H1 (cell line): ENCODE results near the gene KHDRBS2. TPM values are rescaled to one million over a fixed set of nuclear protein-coding genes. Genes with fewer than 3 reads are reported as not detected.

ENCODE experiments used
- CTCF ChIA-PET: fragments of 300-600 bp; sonication (Branson Sonifier 250); formaldehyde crosslinking; loops from one replicate; lab custom pipeline; 2021; ENCODE audit not compliant: partially characterized antibody; lab: Charles Lee
- POLR2A ChIA-PET: fragments of 300-600 bp; sonication (Branson Sonifier 250); formaldehyde crosslinking; loops from one replicate; lab custom pipeline; 2021; ENCODE audit warnings: inconsistent platforms; ENCODE audit not compliant: partially characterized antibody; lab: Charles Lee
- DNase-seq, 2 experiments: peaks; one replicate each; pipeline versions ENCODE4 v3.0.0 to v3.0.0-alpha.2; 2010 to 2022; ENCODE audit warnings: low spot score in 2 of 2, low read depth in 1 of 2, mixed read lengths in 1 of 2
- FAIRE-seq: peaks from 2 replicates; lab custom pipeline; 2011; peaks lifted over from hg19 to GRCh38; lab: Jason Lieb, UNC
- H2AFZ ChIP-seq: 2 replicates; pipeline ENCODE4 v1.8.1; 2012; ENCODE audit warnings: low read length, inconsistent platforms
- H2AK5ac ChIP-seq: 2 replicates; pipeline ENCODE4 v1.6.1; 2013; ENCODE audit warnings: low read depth, low read length
- H2BK120ac ChIP-seq: replicated peaks from 2 replicates; pipeline ENCODE3; 2013; ENCODE audit warnings: low read depth, low read length, inconsistent platforms
- H2BK12ac ChIP-seq: 2 replicates; pipeline ENCODE4 v1.6.1; 2013; ENCODE audit warnings: low read depth, low read length
- H2BK15ac ChIP-seq: 2 replicates; pipeline ENCODE4 v1.6.1; 2013; ENCODE audit warnings: low read length
- H2BK20ac ChIP-seq: 2 replicates; pipeline ENCODE4 v1.6.1; 2013; ENCODE audit warnings: low read length
- H2BK5ac ChIP-seq: 2 replicates; pipeline ENCODE4 v1.6.1; 2013; ENCODE audit warnings: low read depth, low read length
- H3K14ac ChIP-seq: 2 replicates; pipeline ENCODE4 v1.6.1; 2013; ENCODE audit warnings: inconsistent platforms; ENCODE audit not compliant: insufficient read length
- H3K18ac ChIP-seq: 2 replicates; pipeline ENCODE4 v1.6.1; 2013; ENCODE audit warnings: low read length; ENCODE audit errors: extremely low read depth
- H3K23ac ChIP-seq: 2 replicates; pipeline ENCODE4 v1.6.1; 2013; ENCODE audit warnings: inconsistent platforms; ENCODE audit not compliant: insufficient read length
- H3K23me2 ChIP-seq: 2 replicates; pipeline ENCODE4 v1.6.1; 2013; ENCODE audit warnings: low read depth, low read length
- H3K27ac ChIP-seq: 2 replicates; pipeline ENCODE4 v1.6.1; 2011; ENCODE audit warnings: low read depth, low read length, inconsistent platforms
- H3K27me3 ChIP-seq, 4 experiments: replicated peaks in 1 of 4; 1 replicate in 1 of 4; 2 replicates in 3 of 4; pipeline versions ENCODE4 v1.6.1 to v1.8.1; 2011 to 2013; ENCODE audit warnings: low read length in 3 of 4, mild to moderate bottlenecking in 3 of 4, inconsistent platforms in 2 of 4, mixed read lengths in 2 of 4, moderate library complexity in 1 of 4; ENCODE audit not compliant: control insufficient read depth in 3 of 4, insufficient read depth in 3 of 4; ENCODE audit errors: extremely low read depth in 1 of 4
- H3K36me3 ChIP-seq, 4 experiments: 2 replicates each; pipeline versions ENCODE4 v1.6.1 to v1.8.1; 2011 to 2013; ENCODE audit warnings: mild to moderate bottlenecking in 4 of 4, low read length in 3 of 4, moderate library complexity in 2 of 4, control low read depth in 1 of 4, inconsistent platforms in 1 of 4; ENCODE audit not compliant: insufficient read depth in 4 of 4, control insufficient read depth in 2 of 4
- H3K4ac ChIP-seq: replicated peaks from 2 replicates; pipeline ENCODE3; 2013; ENCODE audit warnings: low read length, low read depth, mixed read lengths, inconsistent platforms; ENCODE audit not compliant: insufficient read length
- H3K4me1 ChIP-seq, 4 experiments: replicated peaks in 1 of 4; 1 replicate in 1 of 4; 2 replicates in 3 of 4; pipeline versions ENCODE4 v1.6.1 to v1.8.1; 2011 to 2013; ENCODE audit warnings: low read length in 3 of 4, inconsistent platforms in 2 of 4, mixed read lengths in 1 of 4; ENCODE audit not compliant: insufficient read depth in 4 of 4, control insufficient read depth in 3 of 4
- H3K4me2 ChIP-seq, 2 experiments: 2 replicates each; pipeline versions ENCODE4 v1.6.1 to v1.8.1; 2011 to 2013; ENCODE audit warnings: low read depth in 2 of 2, low read length in 2 of 2, control low read depth in 1 of 2, inconsistent platforms in 1 of 2, mild to moderate bottlenecking in 1 of 2; ENCODE audit not compliant: insufficient read depth in 1 of 2
- H3K4me3 ChIP-seq, 4 experiments: fragments of 200-600, 300-600 bp in 1 of 4; sonication (generic), shearing (Covaris generic), sonication (Bioruptor Twin) in 1 of 4; 2 replicates each; pipeline versions ENCODE4 v1.5.1 to v1.8.1; 2011 to 2016; ENCODE audit warnings: low read length in 4 of 4, low read depth in 3 of 4, control low read depth in 2 of 4, inconsistent platforms in 2 of 4, mild to moderate bottlenecking in 2 of 4, mixed read lengths in 1 of 4, moderate library complexity in 1 of 4; ENCODE audit not compliant: insufficient read depth in 2 of 4; ENCODE audit errors: extremely low read depth in 1 of 4
- H3K56ac ChIP-seq: replicated peaks from 2 replicates; pipeline ENCODE3; 2013; ENCODE audit warnings: low read depth, mild to moderate bottlenecking, mixed read lengths, low read length, inconsistent platforms; ENCODE audit not compliant: insufficient read length
- H3K79me1 ChIP-seq: 2 replicates; pipeline ENCODE4 v1.6.1; 2013; ENCODE audit warnings: low read depth, low read length, control low read depth
- H3K79me2 ChIP-seq, 2 experiments: 2 replicates each; pipeline versions ENCODE4 v1.6.1 to v1.8.1; 2012 to 2013; ENCODE audit warnings: low read length in 2 of 2, mild to moderate bottlenecking in 2 of 2, inconsistent platforms in 1 of 2; ENCODE audit not compliant: insufficient read depth in 2 of 2, control insufficient read depth in 1 of 2
- H3K9ac ChIP-seq, 4 experiments: replicated peaks in 1 of 4; 1 replicate in 1 of 4; 2 replicates in 3 of 4; pipeline versions ENCODE4 v1.6.1 to v1.8.1; 2011 to 2013; ENCODE audit warnings: low read depth in 3 of 4, low read length in 3 of 4, control low read depth in 2 of 4, mild to moderate bottlenecking in 2 of 4, moderate library complexity in 2 of 4, inconsistent platforms in 1 of 4; ENCODE audit errors: extremely low read depth in 1 of 4
- H3K9me3 ChIP-seq, 2 experiments: 2 replicates each; pipeline versions ENCODE4 v1.6.1 to v1.8.1; 2012 to 2013; ENCODE audit warnings: mild to moderate bottlenecking in 2 of 2, moderate library complexity in 2 of 2, control low read depth in 1 of 2, inconsistent platforms in 1 of 2, low read depth in 1 of 2, low read length in 1 of 2, mixed read lengths in 1 of 2; ENCODE audit not compliant: insufficient read depth in 2 of 2
- H4K20me1 ChIP-seq, 2 experiments: replicated peaks in 1 of 2; 2 replicates each; pipeline versions ENCODE3 to v1.8.1; 2011 to 2013; ENCODE audit warnings: inconsistent platforms in 2 of 2, low read length in 2 of 2, mild to moderate bottlenecking in 1 of 2; ENCODE audit not compliant: insufficient read depth in 2 of 2, control insufficient read depth in 1 of 2
- H4K5ac ChIP-seq: 2 replicates; pipeline ENCODE4 v1.6.1; 2013; ENCODE audit warnings: low read length, low read depth, mixed read lengths, inconsistent platforms; ENCODE audit not compliant: insufficient read length
- H4K8ac ChIP-seq: 2 replicates; pipeline ENCODE4 v1.8.0; 2013; ENCODE audit warnings: mild to moderate bottlenecking, moderate library complexity, low read length, inconsistent platforms; ENCODE audit not compliant: insufficient read depth; ENCODE audit errors: extremely low read depth
- H4K91ac ChIP-seq: replicated peaks from 2 replicates; pipeline ENCODE3; 2013; ENCODE audit warnings: low read length, mixed read lengths, inconsistent platforms; ENCODE audit not compliant: insufficient read length
- ASH2L ChIP-seq: fragments of 200-600, 300-600 bp; sonication (generic); IDR thresholded peaks from one replicate; pipeline ENCODE4 v1.7.1; 2017; ENCODE audit warnings: low read length
- BACH1 ChIP-seq: IDR thresholded peaks from 2 replicates; pipeline ENCODE4 v1.6.1; 2012; ENCODE audit warnings: low read length, improper control_type of control experiment
- CEBPB ChIP-seq: IDR thresholded peaks from 2 replicates; pipeline ENCODE4 v1.6.1; 2012; ENCODE audit warnings: low read depth, low read length
- CHD2 ChIP-seq: IDR thresholded peaks from 2 replicates; pipeline ENCODE4 v1.6.1; 2012; ENCODE audit warnings: low read length, improper control_type of control experiment
- KDM5A ChIP-seq: fragments of 200-600 bp; IDR thresholded peaks from 2 replicates; pipeline ENCODE4 v1.7.1; 2012; ENCODE audit warnings: mild to moderate bottlenecking, low read length, inconsistent platforms, mixed read lengths
- NANOG ChIP-seq: IDR thresholded peaks from 2 replicates; pipeline ENCODE4 v1.6.1; 2011; ENCODE audit warnings: low read length, low read depth, mild to moderate bottlenecking, inconsistent platforms; ENCODE audit not compliant: insufficient read depth, poor library complexity, severe bottlenecking
- SP4 ChIP-seq: IDR thresholded peaks from 2 replicates; pipeline ENCODE4 v1.6.1; 2012; ENCODE audit warnings: low read length, inconsistent platforms
- SRF ChIP-seq: IDR thresholded peaks from 2 replicates; pipeline ENCODE4 v1.6.1; 2011; ENCODE audit warnings: mild to moderate bottlenecking, low read depth, low read length, moderate library complexity
- TAF1 ChIP-seq: IDR thresholded peaks from 2 replicates; pipeline ENCODE4 v1.6.1; 2011; ENCODE audit warnings: mild to moderate bottlenecking, low read depth, low read length
- TAF7 ChIP-seq: optimal IDR thresholded peaks from 2 replicates; pipeline ENCODE3; 2011; ENCODE audit warnings: low read depth, mild to moderate bottlenecking, inconsistent platforms, low read length, moderate library complexity, borderline replicate concordance
- WGBS, 2 experiments: shearing (Covaris generic) in 1 of 2; methylation state at CpG; one replicate each; pipeline versions ENCODE4 v1.1.6 to v1.1.7; 2013 to 2015; ENCODE audit warnings: low lambda C conversion rate in 2 of 2, mixed read lengths in 2 of 2, inconsistent platforms in 1 of 2, low coverage in 1 of 2, missing lambda C conversion rate in 1 of 2; ENCODE audit not compliant: insufficient replicate concordance in 2 of 2, insufficient coverage in 1 of 2, insufficient read length in 1 of 2; ENCODE audit errors: extremely low coverage in 1 of 2, missing lambda C conversion rate in 1 of 2; 5-methylcytosine and 5-hydroxymethylcytosine counted together
- polyA plus RNA-seq, 7 experiments: library from polyadenylated mRNA; depleted of rRNA in 3 of 7; stranded (reverse) in 5 of 7; unstranded in 2 of 7; fragments of >200 nt in 5 of 7; fragments of 200-250 nt in 2 of 7; gene quantifications; 1 replicate in 5 of 7; 2 replicates in 1 of 7; 4 replicates in 1 of 7; pipeline versions ENCODE4 v1.2.1 to v1.2.3, GENCODE V29; 2011 to 2013; ENCODE audit warnings: missing spikeins in 2 of 7, mixed read lengths in 2 of 7
- total RNA-seq: library from RNA; stranded (reverse); fragmentation: NEBNext Ultra II Directional; extraction: Animal tissue kit (Norgen Biotek cat#: 25700); gene quantifications from 2 replicates; pipeline ENCODE4 v1.2.1, GENCODE V29; 2021
- TF ChIP-seq, protein P1 (sequence below): IDR thresholded peaks from 2 replicates; pipeline ENCODE4 v1.6.1; 2011; ENCODE audit warnings: low read depth, mild to moderate bottlenecking, low read length; ENCODE audit not compliant: insufficient read depth
- TF ChIP-seq, protein P2 (sequence below): IDR thresholded peaks from 2 replicates; pipeline ENCODE4 v1.6.1; 2012; ENCODE audit warnings: low read length, inconsistent platforms

Gene KHDRBS2
- total and polyA plus RNA-seq, 2 of the 8 experiments (the other 6 are each of a cell fraction or from before 2014, with no cell fraction given), result 5.2 to 7.7 TPM

DNA sequence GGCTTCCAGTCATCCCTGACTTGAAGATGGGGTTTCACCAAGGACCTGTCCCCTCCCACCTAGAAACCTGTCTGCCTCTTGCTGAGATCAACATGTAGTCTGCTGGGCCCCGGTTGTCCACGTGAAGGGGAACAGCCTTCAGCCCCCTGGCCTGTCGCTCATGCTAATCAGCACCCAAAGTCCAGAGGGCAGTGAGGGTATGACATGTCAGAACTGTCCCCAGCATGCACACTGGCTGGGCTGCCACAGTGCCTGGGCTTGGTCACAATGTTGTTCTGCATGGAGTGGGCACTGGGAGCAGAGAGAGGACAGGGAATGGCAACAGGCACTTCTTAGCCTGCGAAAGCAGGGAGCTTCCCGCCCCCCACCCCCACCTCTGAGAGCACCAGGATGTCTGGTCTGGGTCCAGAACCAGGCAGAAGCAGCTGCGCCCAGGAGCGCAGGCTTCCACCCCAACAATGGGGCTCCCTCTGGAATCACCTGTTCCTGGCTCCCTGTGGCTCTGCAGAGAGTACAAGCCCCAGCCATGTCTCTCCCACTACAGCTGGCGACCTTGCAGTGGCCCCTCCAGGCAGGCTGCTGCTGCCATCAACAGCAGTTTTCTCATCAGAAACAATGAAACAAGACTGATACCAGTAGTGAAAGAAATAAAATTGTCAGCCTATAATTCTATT lies 182.7 kb downstream of the KHDRBS2 start:
- H2BK5ac ChIP-seq, result no peak overlapping the region
- H3K36me3 ChIP-seq, result no peaks in the 10 kb centered on the region
- H3K56ac ChIP-seq, result no peak overlapping the region
- WGBS, 2 experiments, result 91% methylated on average over 7 of the region's 8 CpGs; no CpG with 5 or more reads in 1 of the 2 experiments
- no peaks in the 10 kb centered on the region for H3K27me3 ChIP-seq
- no peaks in the 10 kb centered on the region for H3K23me2 ChIP-seq
- no peak for FAIRE-seq
- H3K14ac ChIP-seq, result no peak overlapping the region
- CTCF ChIA-PET, result no interaction called here
- no peaks in the 10 kb centered on the region for H3K79me2 ChIP-seq
- H2BK20ac ChIP-seq, result no peak overlapping the region
- H3K27ac ChIP-seq, result no peak overlapping the region
- no peaks in the 10 kb centered on the region for H3K4me1 ChIP-seq
- H3K9ac ChIP-seq, result no peak overlapping the region
- no peaks in the 10 kb centered on the region for H4K20me1 ChIP-seq
- no peak for DNase-seq
- H2AK5ac ChIP-seq, result no peak overlapping the region
- H2AFZ ChIP-seq, result no peak overlapping the region
- H3K23ac ChIP-seq, result no peak overlapping the region
- no peaks in the 10 kb centered on the region for H3K9me3 ChIP-seq
- H4K91ac ChIP-seq, result no peak overlapping the region
- no peak overlapping the region; the same call in 1 of the 2 replicates for H4K8ac ChIP-seq
- H3K4ac ChIP-seq, result no peak overlapping the region
- H3K4me2 ChIP-seq, result no peak overlapping the region
- no peak overlapping the region for H2BK120ac ChIP-seq
- no peak overlapping the region for H2BK12ac ChIP-seq
- no peak overlapping the region for H4K5ac ChIP-seq
- POLR2A ChIA-PET, result interaction anchor here (0.5 kb wide), 1 partner anchor 136 kb away, joined by 3 read pairs; no protein-coding TSS in a partner anchor
- no peaks in the 10 kb centered on the region for H3K79me1 ChIP-seq
- H3K18ac ChIP-seq, result no peak overlapping the region
- no peak overlapping the region for H2BK15ac ChIP-seq
- no peak overlapping the region for H3K4me3 ChIP-seq
- TF ChIP-seq BACH1 (no peak), CHD2 (no peak), CEBPB (no peak), NANOG (no peak), TAF1 (no peak), KDM5A (no peak), SRF (no peak), SP4 (no peak), TAF7 (no peak), ASH2L (no peak)
- TF ChIP-seq, protein P1, sequence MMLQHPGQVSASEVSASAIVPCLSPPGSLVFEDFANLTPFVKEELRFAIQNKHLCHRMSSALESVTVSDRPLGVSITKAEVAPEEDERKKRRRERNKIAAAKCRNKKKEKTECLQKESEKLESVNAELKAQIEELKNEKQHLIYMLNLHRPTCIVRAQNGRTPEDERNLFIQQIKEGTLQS, result no peak
- TF ChIP-seq, protein P2, sequence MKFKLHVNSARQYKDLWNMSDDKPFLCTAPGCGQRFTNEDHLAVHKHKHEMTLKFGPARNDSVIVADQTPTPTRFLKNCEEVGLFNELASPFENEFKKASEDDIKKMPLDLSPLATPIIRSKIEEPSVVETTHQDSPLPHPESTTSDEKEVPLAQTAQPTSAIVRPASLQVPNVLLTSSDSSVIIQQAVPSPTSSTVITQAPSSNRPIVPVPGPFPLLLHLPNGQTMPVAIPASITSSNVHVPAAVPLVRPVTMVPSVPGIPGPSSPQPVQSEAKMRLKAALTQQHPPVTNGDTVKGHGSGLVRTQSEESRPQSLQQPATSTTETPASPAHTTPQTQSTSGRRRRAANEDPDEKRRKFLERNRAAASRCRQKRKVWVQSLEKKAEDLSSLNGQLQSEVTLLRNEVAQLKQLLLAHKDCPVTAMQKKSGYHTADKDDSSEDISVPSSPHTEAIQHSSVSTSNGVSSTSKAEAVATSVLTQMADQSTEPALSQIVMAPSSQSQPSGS, result no peak
